SIG-M5 treated with dmso at 0.1 percent for 504 hours (cell line): ENCODE measurements around the gene CD244.

Experiments used
- DNase-seq: peaks from one replicate; lab custom pipeline; 2025; ENCODE audit not compliant: unreplicated experiment; lab: John Stamatoyannopoulos, UW

The CD244 gene

DNA sequence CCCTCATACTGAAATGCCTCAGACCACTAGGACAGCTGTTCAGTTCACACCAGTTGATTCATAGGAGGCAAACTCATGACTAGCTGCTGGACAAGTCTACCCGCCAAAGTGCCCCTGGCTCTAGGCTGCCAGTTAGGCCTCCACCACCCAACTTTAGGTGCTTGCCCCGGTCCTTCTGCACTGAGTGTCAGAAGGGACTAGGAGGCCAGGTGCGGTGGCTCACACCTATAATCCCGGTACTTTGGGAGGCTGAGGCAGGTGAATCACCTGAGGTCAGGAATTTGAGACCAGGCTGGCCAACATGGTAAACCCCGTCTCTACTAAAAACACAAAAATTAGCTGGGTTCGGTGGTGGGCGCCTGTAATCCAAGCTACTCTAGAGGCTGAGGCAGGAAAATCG lies 47.8 kb downstream of the CD244 start:
- DNase-seq, result no peak

DNA sequence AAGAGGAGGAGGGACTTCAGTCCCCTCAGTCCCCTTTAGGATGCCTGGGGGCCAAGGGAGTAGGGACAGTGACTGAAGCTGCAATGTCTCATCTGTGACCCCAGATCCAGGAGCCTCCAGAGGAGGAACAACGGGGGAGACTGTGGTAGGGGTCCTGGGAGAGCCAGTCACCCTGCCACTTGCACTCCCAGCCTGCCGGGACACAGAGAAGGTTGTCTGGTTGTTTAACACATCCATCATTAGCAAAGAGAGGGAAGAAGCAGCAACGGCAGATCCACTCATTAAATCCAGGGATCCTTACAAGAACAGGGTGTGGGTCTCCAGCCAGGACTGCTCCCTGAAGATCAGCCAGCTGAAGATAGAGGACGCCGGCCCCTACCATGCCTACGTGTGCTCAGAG lies 48.4 kb downstream of the CD244 start:
- no peak for DNase-seq

DNA sequence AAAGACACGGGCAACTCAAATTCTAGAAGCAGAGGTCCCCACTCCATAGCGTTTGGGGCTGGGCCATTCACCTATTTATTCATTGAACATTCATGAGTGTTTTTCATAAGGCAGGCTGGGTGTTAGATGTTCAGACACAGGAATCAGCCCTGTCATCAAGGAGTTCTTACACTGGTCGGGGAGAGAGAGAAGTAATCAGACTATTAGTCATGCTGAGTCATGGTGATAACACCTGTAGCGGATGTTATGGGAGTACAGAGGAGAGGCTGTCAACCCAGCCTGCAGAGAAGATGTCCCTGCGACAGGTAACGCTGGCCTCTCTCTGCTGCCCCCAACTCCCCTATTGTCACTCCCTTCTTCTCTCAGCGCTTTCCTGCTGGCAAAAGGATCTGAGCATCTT lies 49.5 kb downstream of the CD244 start:
- DNase-seq, result no peak

DNA sequence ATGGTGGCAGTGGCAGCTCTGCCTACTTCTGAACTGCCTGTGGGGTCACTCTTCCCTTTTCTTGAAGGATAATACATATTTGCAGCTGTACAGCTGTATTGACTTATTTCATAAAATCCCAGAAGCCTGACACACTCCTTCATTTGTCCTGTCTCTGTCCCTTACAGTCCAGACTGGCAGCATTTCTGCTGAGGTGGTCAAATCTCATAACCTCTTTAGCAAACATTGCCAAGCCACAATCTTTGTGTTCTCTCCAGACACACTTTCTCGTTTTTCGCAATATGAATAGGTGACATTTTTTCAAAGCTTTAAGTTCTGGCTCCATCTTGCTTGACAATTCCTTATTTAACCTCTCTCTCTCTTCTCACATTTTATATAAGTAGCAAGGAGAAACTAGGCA lies 51.5 kb downstream of the CD244 start:
- DNase-seq, result no peak

DNA sequence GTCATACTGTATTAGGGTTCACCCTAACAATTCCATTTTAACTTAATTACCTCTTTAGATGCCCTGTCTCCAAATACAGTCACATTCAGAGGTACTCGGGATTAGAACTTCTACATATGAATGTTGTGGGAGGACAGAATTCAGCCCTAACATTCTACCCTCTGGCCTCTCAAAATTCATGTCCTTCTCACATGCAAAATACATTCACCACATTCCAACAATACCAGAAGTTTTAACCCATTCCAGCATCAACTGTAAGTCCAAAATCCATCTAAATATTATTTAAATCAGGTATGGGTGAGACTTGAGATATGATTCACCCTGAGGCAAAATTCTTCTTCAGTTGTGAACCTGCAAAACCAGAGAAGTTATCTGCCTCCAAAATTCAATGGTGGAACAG lies 52.2 kb downstream of the CD244 start:
- no peak for DNase-seq

DNA sequence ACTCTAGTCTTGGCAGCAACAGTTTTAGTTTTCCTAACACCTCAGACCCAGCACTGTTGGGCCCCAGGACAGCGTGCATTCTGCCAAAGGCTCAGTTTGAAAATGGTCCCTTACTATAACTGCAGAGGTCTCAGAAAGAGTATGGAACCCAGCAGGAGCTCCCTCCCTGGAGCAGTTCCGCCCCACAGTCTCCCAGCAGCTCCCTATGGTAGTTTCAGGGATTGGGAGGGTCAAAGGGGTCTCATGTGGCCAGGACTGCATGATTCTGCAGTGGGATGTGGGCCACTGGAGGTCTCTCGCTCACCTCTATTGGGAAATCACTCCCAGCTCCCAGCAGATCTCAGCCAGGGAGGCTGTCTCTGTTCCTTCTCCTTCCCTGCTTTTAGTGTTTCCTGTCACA lies 54.4 kb downstream of the CD244 start:
- DNase-seq, result no peak

DNA sequence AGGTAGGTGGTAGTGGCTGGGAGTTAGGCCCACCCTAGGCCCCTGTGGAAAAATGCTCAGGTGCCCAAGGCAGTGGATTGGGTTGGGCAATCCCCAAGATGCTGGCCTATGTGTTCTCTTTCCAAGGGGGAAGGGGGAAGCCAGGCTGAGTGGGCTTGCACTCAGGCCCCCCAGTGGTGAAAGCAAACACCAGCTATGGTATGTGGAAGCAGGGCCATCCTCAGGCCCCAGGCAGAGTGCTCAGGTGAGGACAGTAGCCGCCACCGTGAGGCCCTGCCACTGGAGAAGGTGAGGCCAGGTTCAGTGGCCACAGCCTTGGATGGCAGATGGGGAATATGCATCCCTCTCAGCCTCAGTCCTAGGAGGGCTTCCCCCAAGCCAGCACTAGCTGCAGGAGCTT lies 54.9 kb downstream of the CD244 start:
- no peak for DNase-seq

DNA sequence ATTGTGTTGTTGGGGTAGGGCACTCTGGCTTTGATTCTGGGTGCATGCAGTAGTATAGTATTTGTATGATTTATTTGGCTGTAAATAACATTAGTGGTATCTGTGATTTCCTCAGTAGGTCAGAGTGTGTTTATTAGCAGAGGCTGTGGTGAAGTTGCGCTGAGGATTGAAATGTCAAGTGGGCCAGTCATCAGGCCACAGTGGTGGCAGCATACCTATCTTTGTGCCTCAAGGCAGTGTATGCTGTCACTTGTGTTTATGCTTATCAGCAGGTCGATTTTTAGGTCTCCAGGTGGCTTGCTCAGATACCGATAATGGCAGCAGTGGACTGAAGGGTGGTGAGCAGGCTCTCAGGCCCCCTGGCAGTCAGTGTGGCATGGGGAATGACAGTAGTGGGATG lies 55.4 kb downstream of the CD244 start:
- DNase-seq, result no peak

DNA sequence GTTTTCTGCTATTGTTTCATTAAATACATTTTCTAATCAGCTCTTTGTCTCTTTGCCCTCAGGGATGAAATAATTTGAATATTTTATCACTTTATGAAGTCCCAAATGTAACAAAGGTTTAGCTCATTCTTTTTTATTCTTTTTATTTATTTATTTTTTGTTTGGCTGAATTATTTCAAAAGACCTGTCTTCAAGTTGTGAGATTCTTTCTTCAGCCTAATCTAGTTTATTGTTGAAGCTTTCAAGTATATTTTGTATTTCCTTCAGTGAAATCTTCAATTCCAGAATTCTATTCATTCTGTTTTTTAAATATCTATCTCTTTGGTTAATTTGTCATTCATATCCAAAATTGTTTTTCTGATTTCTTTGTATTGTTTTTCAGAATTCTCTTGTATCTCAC lies 55.9 kb downstream of the CD244 start:
- no peak for DNase-seq

DNA sequence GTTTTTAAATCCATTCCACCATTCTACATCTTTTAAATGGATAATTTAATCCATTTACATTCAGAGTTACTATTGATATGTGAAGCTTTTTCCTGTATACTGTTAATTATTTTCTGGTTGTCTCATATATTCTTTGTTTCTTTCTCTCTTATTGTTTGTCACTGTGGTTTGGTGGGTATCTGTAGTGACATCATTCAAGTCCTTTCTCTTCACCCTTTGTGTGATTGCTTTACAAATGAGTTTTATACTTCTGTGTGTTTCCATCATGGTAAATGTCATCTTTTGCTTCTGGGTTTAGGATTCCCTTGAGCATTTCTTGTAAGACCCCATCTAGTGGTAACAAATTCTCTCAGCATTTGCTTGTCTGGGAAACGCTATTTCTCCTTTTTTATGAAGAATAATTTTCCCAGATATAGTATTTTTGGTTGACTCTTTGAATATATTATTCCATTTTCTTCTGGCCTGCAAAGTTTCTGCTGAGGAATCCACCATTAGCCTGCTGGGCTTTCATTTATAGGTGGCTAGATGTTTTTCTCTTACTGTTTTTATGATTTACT lies 56.5 kb downstream of the CD244 start:
- DNase-seq, result no peak

DNA sequence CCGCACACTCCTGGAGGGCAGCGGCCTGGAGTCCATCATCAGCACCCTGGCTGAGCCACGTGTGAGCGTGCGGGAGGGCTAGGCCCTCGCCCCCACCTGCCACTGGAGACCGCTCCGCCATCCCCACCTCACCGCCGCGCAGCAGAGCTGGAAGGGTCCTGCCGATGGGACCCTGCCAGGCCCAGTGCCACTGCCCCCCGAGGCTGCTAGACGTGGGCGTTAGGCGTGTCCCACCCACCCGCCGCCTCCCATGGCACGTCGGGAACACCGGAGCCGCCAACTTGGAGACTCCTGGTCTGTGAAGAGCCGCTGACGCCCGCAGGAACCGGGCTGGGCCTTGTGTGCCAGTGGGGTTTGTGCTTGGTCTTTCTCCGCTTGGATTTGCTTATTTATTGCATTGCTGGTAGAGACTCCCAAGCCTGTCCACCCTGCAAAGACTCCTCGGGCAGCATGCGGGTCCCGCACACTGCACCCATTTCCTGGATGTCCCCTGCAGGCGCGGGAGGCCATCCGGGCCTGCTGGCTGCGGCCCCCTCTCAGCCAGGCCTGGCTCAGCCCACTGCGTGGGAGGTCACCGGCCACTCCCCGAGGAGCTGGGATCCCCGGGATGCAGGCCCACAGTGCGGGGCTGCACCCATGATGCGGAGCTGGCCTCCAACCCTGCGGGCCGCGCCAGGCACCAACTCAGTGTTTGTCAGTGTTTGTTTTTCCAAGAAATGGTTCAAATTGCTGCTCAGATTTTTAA lies 60.7 kb downstream of the CD244 start:
- DNase-seq, result no peak

DNA sequence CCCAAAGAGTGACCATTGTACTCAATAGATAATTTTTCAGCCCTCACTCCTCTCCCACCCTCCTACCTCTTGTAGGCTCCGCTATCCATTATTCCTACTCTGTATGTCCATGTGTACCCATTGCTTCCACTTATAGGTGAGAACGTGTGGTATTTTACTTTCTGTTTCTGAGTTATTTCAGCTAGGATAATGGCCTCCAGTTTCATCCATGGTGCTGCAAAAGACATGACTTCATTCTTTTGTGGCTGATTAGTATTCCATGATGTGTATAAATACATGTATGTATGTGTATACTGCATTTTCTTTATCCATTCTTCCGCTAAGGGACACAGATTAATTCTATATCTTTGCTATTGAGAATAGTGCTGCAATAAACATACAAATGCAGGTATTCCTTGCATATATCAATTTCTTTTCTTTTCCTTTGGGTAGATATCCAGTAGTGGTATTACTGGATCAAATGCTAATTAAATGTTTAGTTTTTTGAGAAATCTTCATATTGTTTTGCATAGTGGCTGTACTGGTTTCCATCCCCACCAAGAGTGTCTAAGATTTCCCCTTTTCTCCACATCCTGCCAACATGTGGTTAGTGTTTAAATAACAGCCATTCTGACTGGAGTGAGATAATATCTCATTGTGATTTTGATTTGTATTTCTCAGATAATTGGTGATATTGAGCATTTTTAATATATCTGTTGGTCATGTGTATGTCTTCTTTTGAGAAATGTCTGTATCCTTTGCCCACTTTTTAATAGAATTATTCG lies 61.9 kb downstream of the CD244 start:
- DNase-seq, result no peak

DNA sequence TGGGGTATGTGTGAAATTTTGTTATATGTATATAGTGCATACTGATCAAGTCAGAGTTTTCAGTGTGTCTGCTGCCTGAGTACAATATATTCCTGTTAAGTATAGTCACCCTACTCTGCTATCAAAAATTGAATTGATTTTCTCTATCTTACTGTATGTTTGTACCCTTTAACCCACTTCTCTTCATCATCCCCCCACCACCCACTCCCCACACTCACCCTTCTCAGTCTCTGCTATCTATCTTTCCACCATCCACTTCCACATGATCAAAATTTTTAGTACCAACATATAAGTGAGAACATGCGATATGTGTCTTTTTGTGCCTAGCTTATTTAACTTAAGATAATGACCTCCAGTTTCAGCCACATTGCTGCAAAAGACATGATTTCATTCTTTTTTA lies 62.5 kb downstream of the CD244 start:
- no peak for DNase-seq

DNA sequence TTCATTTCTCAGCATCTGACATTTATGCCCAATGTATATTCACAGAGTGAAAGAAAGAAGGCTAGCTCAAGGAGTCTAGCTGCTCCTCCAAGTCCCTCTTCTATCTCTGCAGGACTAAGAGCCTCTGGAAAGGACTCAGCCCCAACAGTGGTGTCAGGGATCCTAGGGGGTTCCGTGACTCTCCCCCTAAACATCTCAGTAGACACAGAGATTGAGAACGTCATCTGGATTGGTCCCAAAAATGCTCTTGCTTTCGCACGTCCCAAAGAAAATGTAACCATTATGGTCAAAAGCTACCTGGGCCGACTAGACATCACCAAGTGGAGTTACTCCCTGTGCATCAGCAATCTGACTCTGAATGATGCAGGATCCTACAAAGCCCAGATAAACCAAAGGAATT lies 63.0 kb downstream of the CD244 start:
- DNase-seq, result no peak

DNA sequence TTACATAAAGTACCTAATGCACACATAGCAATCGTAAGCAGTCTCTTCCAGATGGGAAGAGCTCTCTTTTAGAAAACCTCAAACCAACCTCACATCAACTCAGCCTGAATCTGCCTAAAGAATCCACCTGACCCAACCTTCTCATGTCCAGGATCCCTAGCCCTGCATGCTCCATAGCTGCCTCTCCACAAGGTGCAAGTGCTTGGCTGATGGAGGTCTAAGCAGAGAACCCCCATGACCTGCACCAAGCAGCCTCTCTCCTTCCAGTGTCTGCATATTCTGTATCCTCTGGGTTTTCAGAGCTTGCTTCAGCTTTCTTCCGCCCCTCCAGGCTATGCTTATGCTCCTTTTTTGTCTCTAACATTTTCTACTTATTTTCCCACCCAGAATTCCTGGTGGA lies 64.2 kb downstream of the CD244 start:
- no peak for DNase-seq

DNA sequence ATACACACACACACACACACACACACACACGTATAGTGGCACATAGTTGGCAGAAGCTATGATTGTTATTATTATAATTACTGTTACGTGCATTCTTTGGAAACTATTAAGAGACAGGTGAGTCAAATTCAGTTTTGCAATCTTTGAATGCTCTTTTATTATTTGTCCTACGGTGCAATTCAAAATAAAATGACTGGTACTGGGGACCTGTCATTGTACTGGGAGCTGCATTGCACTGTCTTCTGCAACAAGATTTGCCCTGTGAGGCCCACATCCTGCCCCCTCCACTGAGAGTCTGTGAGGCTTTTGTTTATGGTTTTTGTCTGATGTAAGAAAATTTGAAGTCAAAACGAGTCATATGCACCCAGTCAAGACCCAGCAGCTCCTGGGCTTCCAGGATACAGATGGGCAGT lies 64.8 kb downstream of the CD244 start:
- DNase-seq, result peak; percentile 39

DNA sequence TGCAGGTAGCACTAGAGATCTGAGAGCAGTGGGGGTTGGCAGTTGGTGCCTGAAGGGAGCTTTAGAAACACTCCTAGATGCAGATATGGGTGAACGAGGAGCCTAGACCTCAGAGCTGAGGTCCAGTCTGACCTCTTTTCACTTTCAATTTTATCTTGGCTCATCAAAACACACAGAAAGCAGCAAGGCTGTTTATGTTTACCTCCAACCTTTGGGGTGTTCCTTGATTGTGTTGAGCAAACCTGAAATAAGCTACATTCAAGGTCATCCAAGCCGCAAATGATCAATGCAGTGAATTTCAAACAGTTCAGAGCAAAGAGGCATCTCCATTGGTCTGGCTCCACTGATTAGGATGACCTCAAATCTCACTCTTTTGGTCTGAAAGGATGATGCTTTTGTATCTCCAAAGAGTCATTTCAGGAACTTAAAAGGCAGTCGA lies 65.4 kb downstream of the CD244 start:
- DNase-seq, result no peak

DNA sequence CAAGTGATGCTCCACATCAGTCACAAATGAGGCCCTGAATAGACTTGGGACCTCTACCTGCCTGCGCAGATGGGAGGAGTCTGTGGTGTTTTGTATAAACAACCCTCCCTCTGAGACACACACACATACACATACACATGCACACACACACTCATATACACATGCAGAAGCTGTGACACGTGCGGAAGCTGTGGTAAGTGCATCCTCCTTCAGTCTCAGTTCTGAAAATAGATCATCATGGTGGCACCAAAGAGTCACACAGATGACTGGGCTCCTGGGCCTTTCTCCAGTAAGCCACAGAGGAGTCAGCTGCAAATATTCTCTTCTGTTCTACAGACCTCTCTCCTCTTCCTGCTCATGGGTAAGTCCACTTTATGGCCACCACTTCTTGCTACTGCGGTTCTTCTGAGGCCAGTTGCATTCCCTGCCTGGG lies 66.7 kb downstream of the CD244 start, which contains the start of gene LY9:
Gene LY9 (plus strand): TSS at position 224 of the 433 bp plus-strand sequence. CDS start 14 bp downstream, at position 238.
- DNase-seq, result peak; percentile 88

DNA sequence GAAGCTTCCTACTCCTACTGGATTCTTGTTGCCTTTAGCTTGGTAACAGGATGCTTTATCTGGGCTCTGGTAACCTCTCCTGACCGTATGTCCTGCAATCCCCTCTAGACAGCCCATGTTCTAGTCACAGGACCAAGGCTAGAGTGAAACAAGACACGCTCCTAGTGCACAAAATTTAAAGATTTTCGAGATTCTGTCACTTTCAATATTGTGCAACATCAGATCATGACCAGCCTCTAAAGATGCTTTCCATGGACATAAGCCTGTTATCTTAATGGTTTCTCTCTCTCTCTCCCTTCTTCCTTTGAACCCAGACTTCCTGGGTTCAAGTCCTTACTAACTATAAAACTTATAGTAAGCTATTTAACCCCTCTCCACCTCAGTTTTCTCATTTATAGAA lies 68.3 kb downstream of the CD244 start:
- DNase-seq, result no peak

DNA sequence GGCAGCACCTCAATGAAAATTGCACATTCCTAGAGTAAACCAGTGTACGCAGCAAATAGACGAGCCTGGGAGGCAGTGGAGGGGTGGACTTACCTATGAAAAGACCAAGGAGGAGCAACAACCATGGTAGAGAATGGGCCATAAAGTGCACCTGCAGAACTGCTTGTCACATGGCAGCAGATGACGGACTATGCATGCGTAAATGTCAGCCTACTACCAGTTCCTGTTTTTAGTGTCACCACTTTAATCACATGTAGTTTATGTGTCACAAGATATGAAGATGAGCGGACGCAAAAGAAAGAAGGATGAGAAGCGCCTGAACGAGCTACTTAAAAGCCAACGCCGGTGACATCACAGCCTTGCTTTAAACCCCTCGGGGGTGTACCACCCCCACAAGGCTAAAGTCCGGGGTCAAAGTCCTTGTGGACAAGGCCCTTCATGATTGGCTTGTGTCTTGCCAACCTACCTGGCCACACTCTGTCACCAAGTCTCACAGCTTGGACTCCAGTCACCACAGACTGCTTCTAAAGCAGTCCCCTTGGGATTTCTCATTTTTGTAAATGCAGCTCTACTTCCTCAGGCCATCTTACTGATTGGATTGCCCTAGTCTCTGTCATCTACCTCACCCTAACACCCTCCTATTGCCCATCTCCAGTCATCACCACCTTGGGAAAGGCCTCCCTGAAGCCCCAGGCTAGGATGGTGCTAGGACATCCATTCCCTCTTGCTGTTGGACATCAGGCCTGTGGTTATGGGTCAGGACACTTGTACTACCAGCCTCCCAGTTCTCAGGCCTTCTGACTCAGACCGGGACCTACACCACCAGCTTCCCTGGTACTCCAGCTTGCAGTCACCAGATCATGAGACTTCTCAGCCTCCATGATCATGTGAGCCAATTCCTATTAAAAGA lies 72.7 kb downstream of the CD244 start:
- DNase-seq, result no peak

DNA sequence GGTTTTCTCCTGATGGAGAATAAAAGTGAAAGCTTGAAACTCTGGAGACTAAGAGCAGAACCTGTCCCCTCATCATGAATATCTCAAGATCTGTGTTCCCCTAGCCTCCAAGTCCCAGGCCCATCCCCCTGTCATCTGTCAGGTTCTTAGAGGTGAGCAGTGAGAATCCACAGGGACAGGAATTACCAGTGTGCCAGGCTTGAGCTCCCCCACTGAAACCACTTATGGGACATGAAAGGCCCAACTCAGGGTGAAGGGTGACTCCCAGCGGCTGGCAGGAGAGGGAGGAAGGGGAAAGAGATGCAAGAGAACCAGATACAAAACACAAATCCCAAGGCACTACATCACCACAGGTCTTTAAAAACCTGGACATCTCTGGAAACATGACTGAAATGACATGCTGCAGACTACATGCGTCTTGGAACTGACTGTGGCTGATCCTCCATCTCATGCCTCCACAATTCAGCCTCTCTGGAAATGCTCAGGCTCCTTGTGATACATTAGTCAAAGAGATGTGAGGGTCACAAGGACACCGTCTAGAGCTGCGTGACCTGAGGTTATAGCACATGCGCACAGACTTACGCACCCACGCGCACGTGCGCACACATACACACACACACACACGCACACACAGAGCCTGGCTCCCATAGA lies 73.5 kb downstream of the CD244 start:
- DNase-seq, result no peak
